Measurements from ENCODE around the gene OTUB2.

OTUB2 gene

DNA sequence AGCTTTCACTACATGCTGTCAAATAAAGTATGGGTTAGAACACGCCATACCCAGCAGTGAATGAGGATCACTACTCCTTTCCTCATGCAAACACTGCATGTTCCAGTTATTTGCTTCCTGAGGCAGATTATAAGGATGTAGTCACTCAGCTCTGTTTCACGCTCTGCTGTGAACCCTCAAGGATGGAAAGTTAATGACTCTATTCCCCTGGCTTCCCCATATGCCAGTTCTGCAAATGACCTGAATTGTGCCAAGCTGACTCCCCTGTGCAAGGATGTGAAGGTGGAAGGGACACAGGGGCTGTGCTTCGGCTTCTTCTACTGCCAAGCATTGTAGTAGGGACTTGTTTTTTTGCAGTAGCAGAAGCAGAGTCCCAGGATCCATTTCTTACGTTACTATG lies 61.8 kb downstream of the OTUB2 start:
- H3K4me3 ChIP-seq (ENCODE audit: low read length) = no peak overlapping the region
- H3K9ac ChIP-seq (ENCODE audit: low read depth, low read length) = no peak overlapping the region
- H3K4me1 ChIP-seq (ENCODE audit: insufficient read depth, low read length) = no peaks in the 10 kb centered on the region
- 81% methylated on average over 4 of the region's 4 CpGs for WGBS
- no peaks in the 10 kb centered on the region for H3K36me3 ChIP-seq (ENCODE audit: insufficient read depth, low read length)
- H3K27ac ChIP-seq (ENCODE audit: low read depth, low read length) = no peak overlapping the region
- H3K27me3 ChIP-seq (ENCODE audit: insufficient read depth, low read length) = no peaks in the 10 kb centered on the region
- H3K9me3 ChIP-seq (ENCODE audit: insufficient read depth, low read depth, low read length) = no peaks in the 10 kb centered on the region

DNA sequence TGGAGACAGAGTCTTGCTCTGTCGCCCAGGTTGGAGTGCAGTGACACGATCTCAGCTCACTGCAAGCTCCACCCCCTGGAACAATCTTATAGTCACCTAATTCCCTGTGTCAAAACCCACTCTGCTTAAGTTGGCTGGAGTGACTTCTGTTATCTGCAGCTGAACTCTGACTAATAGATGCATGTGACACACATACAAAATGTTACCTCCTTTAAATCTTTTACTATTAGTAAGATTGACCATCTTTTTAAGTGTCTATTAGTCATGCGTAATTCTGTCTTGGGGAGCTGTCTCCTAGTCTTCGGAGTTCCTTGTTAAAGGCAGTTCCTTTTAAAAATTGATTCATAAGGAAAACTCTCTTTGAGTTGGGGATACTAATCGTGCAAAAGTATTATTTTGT lies 62.4 kb downstream of the OTUB2 start:
- Histone ChIP-seq H3K36me3 (ENCODE audit: insufficient read depth, low read length) (no peaks in the 10 kb centered on the region), H3K9me3 (ENCODE audit: insufficient read depth, low read depth, low read length) (no peaks in the 10 kb centered on the region), H3K9ac (ENCODE audit: low read depth, low read length) (no peak overlapping the region), H3K4me3 (ENCODE audit: low read length) (no peak overlapping the region), H3K27me3 (ENCODE audit: insufficient read depth, low read length) (no peaks in the 10 kb centered on the region), H3K27ac (ENCODE audit: low read depth, low read length) (no peak overlapping the region), H3K4me1 (ENCODE audit: insufficient read depth, low read length) (no peaks in the 10 kb centered on the region)
- WGBS = 92% methylated on average over 4 of the region's 5 CpGs

DNA sequence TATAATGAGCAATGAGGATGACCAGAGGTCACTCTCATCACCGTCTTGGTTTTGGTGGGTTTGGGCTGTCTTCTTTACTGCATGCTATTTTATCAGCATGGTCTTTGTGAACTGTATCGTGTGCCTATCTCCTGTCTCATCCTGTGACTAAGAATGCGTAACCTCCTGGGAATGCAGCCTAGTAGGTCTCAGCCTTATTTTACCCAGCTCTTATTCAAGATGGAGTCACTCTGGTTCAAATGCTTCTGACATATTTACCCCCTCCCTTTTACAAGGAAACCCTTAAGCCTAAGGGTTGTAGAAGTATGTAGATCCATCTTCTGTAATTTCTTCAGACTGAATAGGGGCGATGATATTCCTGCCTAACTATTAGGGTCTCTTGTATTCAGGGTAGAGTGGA lies 63.3 kb downstream of the OTUB2 start:
- 90% methylated on average over 4 of the region's 4 CpGs for WGBS
- no peak overlapping the region for H3K27ac ChIP-seq (ENCODE audit: low read depth, low read length)
- H3K4me3 ChIP-seq (ENCODE audit: low read length) = no peak overlapping the region
- H3K27me3 ChIP-seq (ENCODE audit: insufficient read depth, low read length) = no peaks in the 10 kb centered on the region
- no peaks in the 10 kb centered on the region for H3K4me1 ChIP-seq (ENCODE audit: insufficient read depth, low read length)
- H3K9ac ChIP-seq (ENCODE audit: low read depth, low read length) = no peak overlapping the region
- no peaks in the 10 kb centered on the region for H3K9me3 ChIP-seq (ENCODE audit: insufficient read depth, low read depth, low read length)
- no peaks in the 10 kb centered on the region for H3K36me3 ChIP-seq (ENCODE audit: insufficient read depth, low read length)

DNA sequence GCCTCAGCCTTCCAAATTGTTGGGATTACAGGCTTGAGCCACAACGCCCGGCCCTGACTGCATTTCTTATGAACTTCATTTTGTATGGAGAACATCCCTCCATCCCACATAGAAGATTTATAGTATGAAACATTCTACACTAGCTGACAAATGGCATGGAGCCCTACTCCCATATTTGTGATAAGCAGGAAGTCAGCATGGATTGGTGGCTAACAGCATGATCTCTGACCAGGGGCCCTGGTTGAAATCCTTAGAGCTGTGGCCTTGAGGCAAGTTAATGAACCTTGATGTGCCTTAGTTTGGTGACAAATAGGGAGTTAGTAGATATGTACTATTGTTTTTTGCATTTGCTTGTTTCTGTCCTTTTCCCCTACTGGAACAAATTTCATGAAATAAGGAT lies 67.3 kb downstream of the OTUB2 start:
- Histone ChIP-seq H3K27ac (ENCODE audit: low read depth, low read length) (no peak overlapping the region), H3K27me3 (ENCODE audit: insufficient read depth, low read length) (no peaks in the 10 kb centered on the region), H3K36me3 (ENCODE audit: insufficient read depth, low read length) (0 out of 2 replicates have a peak, but pooled peaks cover 5% of the 10 kb centered on the region), H3K9me3 (ENCODE audit: insufficient read depth, low read depth, low read length) (no peaks in the 10 kb centered on the region), H3K4me1 (ENCODE audit: insufficient read depth, low read length) (no peaks in the 10 kb centered on the region), H3K4me3 (ENCODE audit: low read length) (no peak overlapping the region), H3K9ac (ENCODE audit: low read depth, low read length) (no peak overlapping the region)
- 93% methylated on average over 2 of the region's 2 CpGs for WGBS

DNA sequence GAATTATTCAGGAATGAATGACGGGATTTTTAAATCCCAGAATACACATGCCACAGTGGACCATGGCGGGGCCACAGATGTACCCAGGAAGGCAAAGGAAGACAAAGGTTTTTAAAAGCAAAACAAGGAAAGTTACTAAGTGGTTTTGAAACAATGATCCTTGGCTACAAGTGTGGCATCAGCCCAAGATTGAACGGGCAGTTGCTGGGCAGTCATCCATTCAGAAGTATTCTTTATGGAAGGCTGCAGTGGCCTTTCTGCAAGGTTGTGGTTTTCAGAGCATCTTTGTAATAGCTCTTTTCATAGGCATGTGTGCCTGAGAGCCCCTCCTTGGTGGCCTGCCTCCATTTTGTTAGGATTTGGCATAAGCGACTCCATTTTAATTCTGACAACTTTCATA lies 71.0 kb downstream of the OTUB2 start:
- WGBS = 91% methylated on average over 4 of the region's 4 CpGs
- Histone ChIP-seq H3K4me3 (ENCODE audit: low read length) (no peak overlapping the region), H3K4me1 (ENCODE audit: insufficient read depth, low read length) (no peaks in the 10 kb centered on the region), H3K27ac (ENCODE audit: low read depth, low read length) (no peak overlapping the region), H3K9ac (ENCODE audit: low read depth, low read length) (no peak overlapping the region), H3K27me3 (ENCODE audit: insufficient read depth, low read length) (no peaks in the 10 kb centered on the region), H3K9me3 (ENCODE audit: insufficient read depth, low read depth, low read length) (no peaks in the 10 kb centered on the region), H3K36me3 (ENCODE audit: insufficient read depth, low read length) (0 out of 2 replicates have a peak, but pooled peaks cover 5% of the 10 kb centered on the region)
